ENCODE measurements around the gene RAF1. TPM values are rescaled to one million over a fixed set of nuclear protein-coding genes. Genes with fewer than 3 reads are reported as not detected.

RAF1 gene
- total and polyA plus RNA-seq, 9 of the 15 experiments (the other 6 are each of a cell fraction or from before 2014, with no cell fraction given) = 28.0 to 183 (median 85.6) TPM

- TF ChIP-seq ELK3 (CRISPR knock-in tag; IDR thresholded peaks at IDR 0.05) (no peak), ZNF41 (CRISPR knock-in tag; conservative IDR thresholded peaks at IDR 0.05) (no peak), BDP1 (IDR thresholded peaks at IDR 0.05; ENCODE audit: insufficient read depth, insufficient read length) (no peak), ZNF584 (CRISPR knock-in tag; IDR thresholded peaks at IDR 0.05; ENCODE audit: low read depth) (no peak), NFATC3 (IDR thresholded peaks at IDR 0.05) (no peak), MXD1 (CRISPR knock-in tag; IDR thresholded peaks at IDR 0.05; ENCODE audit: borderline replicate concordance, poor library complexity, severe bottlenecking) (no peak), UBTF (IDR thresholded peaks at IDR 0.05; ENCODE audit: borderline replicate concordance in 1 of 2, low read depth in 2 of 2, low read length in 2 of 2) (no peak), JUN (IDR thresholded peaks at IDR 0.05; ENCODE audit: borderline replicate concordance, low read depth, low read length) (no peak), JUN (CRISPR knock-in tag; IDR thresholded peaks at IDR 0.05; ENCODE audit: borderline replicate concordance) (no peak), MGA (IDR thresholded peaks at IDR 0.05) (no peak), ZNF124 (CRISPR knock-in tag; IDR thresholded peaks at IDR 0.05) (no peak), SMARCC2 (IDR thresholded peaks at IDR 0.05; ENCODE audit: low read depth) (no peak), HDAC8 (tag; IDR thresholded peaks at IDR 0.05) (no peak)
Measured at GRCh38 chr3:12695112-12695511, 31.2 kb upstream of the RAF1 start (continued).

Measured in K562 (cell line).